Ovary (tissue), 3 donors: ENCODE results near the gene KCNJ18.
"Not testable (repeated sequence)": the region's sequence is repeated elsewhere in the genome, so short reads cannot be mapped to it uniquely, and the experiment has no call there.

Experiments used
- EP300 ChIP-seq: sonication (generic); formaldehyde crosslinking; IDR thresholded peaks from one replicate; pipeline ENCODE4 v1.6.1; 2017; ENCODE audit warnings: antibody characterized with exemption
- POLR2A ChIP-seq: fragments of 450-650 bp; IDR thresholded peaks from one replicate; pipeline ENCODE4 v1.6.1; 2017; ENCODE audit warnings: antibody characterized with exemption, mild to moderate bottlenecking, moderate library complexity
- TF ChIP-seq, protein P1 (sequence below), 3 donors: fragments of 450-650 bp in 2 of 3; fragments of 200-600 bp in 1 of 3; IDR thresholded peaks; one replicate each; pipeline versions ENCODE4 v1.5.1 to v1.8.0; 2016 to 2022; ENCODE audit warnings: antibody characterized with exemption in 3 of 3, mild to moderate bottlenecking in 1 of 3
- donor health status: DM: no; HTN: no; CAD: no.

DNA sequence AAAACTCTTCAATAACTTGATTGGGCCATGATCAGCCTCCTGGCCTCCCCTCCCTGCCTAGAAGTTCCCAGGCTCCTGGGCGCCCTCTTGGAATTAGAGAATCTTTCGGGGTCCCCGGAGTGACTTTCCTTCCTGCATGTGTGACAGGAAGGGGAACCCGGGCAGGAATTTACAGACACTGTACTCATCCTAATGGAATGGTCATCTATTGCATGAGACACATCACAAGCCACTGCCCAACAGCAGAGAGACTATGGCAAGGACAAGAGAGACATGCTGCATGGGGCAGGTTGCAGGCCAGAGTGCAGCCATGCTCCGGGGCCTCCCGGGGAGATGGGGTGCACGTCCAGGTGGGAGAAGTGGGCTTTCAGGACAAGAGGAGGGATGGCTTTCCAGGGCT lies 29.9 kb downstream of the KCNJ18 start:
- TF ChIP-seq, protein P1, sequence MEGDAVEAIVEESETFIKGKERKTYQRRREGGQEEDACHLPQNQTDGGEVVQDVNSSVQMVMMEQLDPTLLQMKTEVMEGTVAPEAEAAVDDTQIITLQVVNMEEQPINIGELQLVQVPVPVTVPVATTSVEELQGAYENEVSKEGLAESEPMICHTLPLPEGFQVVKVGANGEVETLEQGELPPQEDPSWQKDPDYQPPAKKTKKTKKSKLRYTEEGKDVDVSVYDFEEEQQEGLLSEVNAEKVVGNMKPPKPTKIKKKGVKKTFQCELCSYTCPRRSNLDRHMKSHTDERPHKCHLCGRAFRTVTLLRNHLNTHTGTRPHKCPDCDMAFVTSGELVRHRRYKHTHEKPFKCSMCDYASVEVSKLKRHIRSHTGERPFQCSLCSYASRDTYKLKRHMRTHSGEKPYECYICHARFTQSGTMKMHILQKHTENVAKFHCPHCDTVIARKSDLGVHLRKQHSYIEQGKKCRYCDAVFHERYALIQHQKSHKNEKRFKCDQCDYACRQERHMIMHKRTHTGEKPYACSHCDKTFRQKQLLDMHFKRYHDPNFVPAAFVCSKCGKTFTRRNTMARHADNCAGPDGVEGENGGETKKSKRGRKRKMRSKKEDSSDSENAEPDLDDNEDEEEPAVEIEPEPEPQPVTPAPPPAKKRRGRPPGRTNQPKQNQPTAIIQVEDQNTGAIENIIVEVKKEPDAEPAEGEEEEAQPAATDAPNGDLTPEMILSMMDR (IDR thresholded peaks at IDR 0.05): not testable (repeated sequence)
- not testable (repeated sequence) for TF ChIP-seq POLR2A, EP300
